Neuron (in vitro differentiated cells): ENCODE measurements around the gene KCNJ6.

Experiments used
- H2AFZ ChIP-seq: one replicate; pipeline ENCODE4 v1.6.1; 2013; ENCODE audit warnings: low read depth, mild to moderate bottlenecking, inconsistent platforms, low read length, moderate library complexity
- H3K27me3 ChIP-seq: one replicate; pipeline ENCODE4 v1.6.1; 2013; ENCODE audit warnings: low read length; ENCODE audit not compliant: insufficient read depth
- H3K36me3 ChIP-seq: one replicate; pipeline ENCODE4 v1.6.1; 2013; ENCODE audit warnings: low read length; ENCODE audit not compliant: insufficient read depth
- H3K4me1 ChIP-seq: one replicate; pipeline ENCODE4 v1.6.1; 2013; ENCODE audit warnings: low read length; ENCODE audit not compliant: insufficient read depth
- H3K4me3 ChIP-seq: 2 replicates; pipeline ENCODE4 v1.5.1; 2013; ENCODE audit warnings: mild to moderate bottlenecking, low read length, moderate library complexity
- H3K9me3 ChIP-seq: one replicate; pipeline ENCODE4 v1.6.1; 2013; ENCODE audit warnings: low read length

Gene KCNJ6

DNA sequence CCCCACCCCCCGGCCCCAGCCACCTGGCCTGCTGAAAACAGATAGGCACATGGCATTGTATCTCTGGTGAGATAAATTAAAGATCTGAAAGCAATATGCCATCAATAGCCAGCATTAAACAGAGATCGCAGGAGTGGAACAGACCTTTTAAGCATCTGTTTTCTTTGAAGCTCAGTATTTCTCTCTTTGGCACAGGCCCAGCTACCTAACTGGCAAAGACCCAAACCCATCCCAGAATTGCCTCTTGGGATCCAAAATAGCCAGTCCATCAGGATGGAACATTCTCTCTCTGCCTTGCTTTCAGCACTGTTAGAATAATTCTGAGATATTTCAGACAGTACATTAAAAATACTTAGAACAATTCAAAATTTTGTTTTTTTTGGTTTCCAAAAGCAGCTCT is 46.0 kb downstream of the KCNJ6 start:
- Histone ChIP-seq H3K9me3 (peaks cover 2% of the 10 kb centered on the region), H3K4me3 (no peak overlapping the region), H2AFZ (no peak overlapping the region), H3K27me3 (no peaks in the 10 kb centered on the region), H3K4me1 (peaks cover 14% of the 10 kb centered on the region), H3K36me3 (no peaks in the 10 kb centered on the region)

DNA sequence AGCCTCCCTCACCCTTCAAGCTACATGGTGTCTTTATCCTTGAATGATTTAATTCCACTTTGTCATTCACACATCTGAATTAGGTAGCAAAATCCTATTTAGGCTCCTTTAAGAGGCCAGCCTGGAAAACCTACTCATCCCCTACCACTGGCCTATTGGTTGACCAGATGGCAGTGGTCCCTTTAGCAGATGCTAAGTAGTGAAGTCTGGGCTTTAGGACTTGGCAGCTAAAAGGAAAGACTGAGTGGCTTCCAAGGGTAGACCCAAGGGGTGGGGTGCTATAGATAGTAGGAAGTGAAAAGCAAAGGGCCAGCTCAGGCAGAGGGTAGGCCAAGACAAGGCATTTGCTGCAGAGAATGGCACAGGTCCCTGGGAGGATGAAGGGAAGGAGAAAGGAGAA is 46.6 kb downstream of the KCNJ6 start:
- Histone ChIP-seq H3K9me3 (peaks cover 2% of the 10 kb centered on the region), H3K4me1 (peaks cover 9% of the 10 kb centered on the region), H3K36me3 (no peaks in the 10 kb centered on the region)

DNA sequence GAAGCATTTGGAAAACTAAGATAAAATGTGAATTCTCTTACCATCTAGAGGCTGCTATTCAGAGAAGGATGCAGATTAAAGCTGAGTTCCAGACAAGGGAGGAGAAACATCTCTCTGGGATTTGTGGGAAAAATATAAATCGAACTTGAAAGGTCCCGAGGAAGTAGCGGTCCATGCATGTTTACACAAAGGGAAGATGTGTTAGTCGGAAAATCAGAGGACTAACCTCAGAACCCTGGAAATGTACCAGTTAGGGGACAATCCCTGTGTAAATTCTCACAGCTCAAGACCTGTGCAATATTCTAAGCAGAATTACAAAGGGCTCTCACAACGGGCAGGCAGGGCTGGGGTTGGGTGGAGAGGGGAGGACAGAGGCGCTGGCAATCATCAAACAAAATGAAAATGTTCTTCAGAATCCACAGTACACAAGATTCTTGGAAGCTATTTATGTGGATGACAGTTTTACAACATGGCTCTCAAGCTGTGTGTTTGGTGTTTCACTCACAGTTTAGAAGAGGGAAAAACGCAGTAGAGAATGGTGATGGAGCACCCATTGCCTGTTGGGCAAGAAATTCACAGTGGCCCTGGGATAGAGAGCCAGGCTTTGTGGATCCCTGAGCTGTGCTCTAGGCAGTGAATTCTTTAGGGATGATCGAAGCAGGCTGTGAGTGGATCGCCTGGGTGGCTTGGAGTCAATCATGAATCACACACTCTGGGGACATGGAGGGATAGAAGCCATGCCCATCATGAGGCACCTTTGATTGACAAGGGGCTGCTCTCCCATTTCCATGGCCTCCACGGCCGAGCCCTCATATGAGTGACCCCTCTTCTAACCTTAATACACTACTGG is 47.6 kb downstream of the KCNJ6 start:
- no peaks in the 10 kb centered on the region for H3K27me3 ChIP-seq
- H3K36me3 ChIP-seq, result no peaks in the 10 kb centered on the region
- H3K4me3 ChIP-seq, result no peak overlapping the region
- H3K4me1 ChIP-seq, result no peaks in the 10 kb centered on the region
- peaks cover 2% of the 10 kb centered on the region for H3K9me3 ChIP-seq
- H2AFZ ChIP-seq, result no peak overlapping the region

More for the DNA sequence above, 46.6 kb downstream of the KCNJ6 start:
- Histone ChIP-seq H3K27me3 (no peaks in the 10 kb centered on the region), H3K4me3 (no peak overlapping the region), H2AFZ (no peak overlapping the region)

DNA sequence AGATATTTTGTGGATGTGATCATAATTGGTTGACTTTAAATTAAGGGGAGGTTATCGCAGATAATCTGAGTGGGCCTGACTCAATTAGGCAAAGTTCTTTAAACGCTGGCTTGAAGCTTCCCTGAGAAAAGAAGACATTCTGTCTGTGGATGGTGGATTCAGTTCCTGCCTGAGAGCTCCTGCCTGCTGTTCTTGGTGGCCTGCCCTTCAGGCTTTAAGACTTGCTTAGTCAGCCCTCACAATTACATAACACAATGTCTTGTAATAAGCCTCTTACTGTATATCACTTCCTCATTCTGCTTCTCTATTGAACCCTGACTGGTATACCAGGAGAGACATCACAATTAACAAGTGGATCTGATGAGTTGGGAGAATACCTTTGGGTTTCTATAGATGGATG is 50.2 kb downstream of the KCNJ6 start:
- Histone ChIP-seq H3K27me3 (no peaks in the 10 kb centered on the region), H2AFZ (no peak overlapping the region), H3K9me3 (no peaks in the 10 kb centered on the region), H3K4me3 (no peak overlapping the region), H3K36me3 (no peaks in the 10 kb centered on the region), H3K4me1 (no peaks in the 10 kb centered on the region)

DNA sequence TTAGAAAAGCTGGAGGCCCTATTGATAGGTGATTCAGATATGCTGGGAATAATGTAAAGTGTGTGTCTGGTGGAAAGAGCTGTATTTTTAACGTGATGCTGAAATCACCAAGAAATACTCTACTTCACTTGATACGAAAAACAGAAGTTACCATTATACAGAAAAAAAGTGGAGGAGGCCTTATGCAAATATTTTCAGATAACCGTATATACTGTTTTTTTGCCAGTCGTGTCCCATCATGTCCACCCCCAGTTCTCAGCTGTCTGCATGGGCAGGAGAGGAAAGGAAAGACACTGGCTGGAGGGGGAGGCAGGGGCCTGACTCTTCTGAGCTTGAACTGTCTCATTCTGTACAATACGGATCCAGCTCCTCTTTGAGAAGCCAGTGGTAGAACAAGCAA is 51.1 kb downstream of the KCNJ6 start:
- Histone ChIP-seq H3K9me3 (no peaks in the 10 kb centered on the region), H3K4me1 (no peaks in the 10 kb centered on the region), H2AFZ (no peak overlapping the region)

DNA sequence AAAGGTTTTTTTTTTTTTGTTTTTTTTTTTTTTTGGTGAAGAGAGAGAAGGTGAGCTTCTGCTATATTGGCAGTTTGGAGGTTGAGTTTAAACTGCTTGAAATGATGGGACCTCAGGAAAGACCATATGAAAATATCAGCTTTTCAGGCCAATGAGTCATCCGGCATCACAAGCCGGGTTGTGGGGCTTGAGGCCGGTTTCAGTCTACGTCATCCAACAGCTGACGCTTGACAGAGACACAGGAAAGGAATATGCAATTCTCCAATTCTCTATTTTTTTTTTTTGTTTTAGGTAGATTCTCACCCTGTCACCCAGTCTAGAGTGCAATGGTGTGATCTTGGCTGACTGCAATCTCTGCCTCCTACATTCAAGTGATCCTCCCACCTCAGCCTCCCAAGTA is 52.4 kb downstream of the KCNJ6 start:
- Histone ChIP-seq H2AFZ (no peak overlapping the region), H3K36me3 (no peaks in the 10 kb centered on the region), H3K9me3 (no peaks in the 10 kb centered on the region), H3K4me3 (no peak overlapping the region), H3K4me1 (no peaks in the 10 kb centered on the region), H3K27me3 (no peaks in the 10 kb centered on the region)

More for the DNA sequence above, 51.1 kb downstream of the KCNJ6 start:
- no peaks in the 10 kb centered on the region for H3K36me3 ChIP-seq
- H3K4me3 ChIP-seq, result no peak overlapping the region
- H3K27me3 ChIP-seq, result no peaks in the 10 kb centered on the region

DNA sequence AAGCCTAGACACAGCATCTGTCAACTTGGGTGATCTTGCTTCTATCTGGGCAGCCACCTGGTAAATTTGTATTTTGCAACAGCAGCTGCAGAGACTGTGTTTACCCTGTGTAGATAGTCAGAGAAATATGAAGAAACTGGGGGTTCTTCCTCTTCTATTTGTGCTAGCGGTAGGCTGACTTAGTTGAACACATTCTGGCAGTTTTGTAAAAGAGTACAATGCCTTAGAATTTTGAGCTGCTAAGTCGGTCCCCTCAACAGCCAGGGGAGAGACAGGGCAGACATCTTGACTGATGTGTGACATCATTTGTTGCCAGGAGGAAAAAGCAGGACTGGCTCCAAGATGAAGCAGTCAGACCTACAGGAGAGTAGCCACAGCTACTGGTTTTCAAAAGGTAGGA is 53.7 kb downstream of the KCNJ6 start:
- Histone ChIP-seq H3K4me3 (no peak overlapping the region), H3K27me3 (no peaks in the 10 kb centered on the region), H3K9me3 (no peaks in the 10 kb centered on the region), H2AFZ (peak overlapping the region; percentile 96), H3K4me1 (no peaks in the 10 kb centered on the region), H3K36me3 (no peaks in the 10 kb centered on the region)

DNA sequence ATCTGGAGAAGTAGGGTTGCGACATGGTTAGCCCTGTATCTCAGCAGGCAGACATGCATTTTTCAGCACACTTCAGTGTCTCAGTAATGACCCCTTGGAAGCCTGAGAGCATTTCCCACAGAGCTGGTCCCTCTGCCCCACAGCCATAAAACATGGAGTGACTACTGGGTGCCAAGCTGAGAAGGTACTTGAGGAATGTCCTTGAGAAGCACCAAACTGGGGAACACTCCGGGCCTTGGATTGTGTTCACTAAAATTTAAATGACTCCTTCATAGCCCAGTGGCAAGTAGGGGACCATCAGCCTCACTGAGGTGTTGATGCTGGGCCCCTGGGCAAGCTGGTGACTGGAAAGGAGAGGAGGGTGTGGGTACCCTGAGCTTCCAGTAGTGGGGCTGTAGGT is 54.7 kb downstream of the KCNJ6 start:
- Histone ChIP-seq H3K9me3 (no peaks in the 10 kb centered on the region), H3K4me3 (no peak overlapping the region), H3K27me3 (no peaks in the 10 kb centered on the region)

DNA sequence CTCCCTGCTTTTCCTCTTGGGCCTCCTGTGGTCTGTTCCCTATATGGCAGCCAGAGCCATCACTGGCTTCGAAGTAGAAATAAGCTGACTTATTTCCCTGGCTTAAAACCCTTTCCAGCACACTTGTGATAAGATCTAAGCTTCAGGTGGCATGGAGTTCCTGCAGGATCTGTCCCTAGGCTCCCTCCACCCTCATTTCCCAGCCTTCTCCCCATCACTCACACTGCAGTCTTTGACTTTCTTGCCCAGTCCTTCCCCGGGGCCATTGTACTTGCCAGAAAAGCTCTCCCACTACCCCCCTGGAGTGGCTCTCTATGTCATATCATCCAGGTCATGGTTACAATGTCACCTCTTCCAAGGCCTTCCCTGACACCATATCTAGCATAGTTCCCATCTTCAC is 55.8 kb downstream of the KCNJ6 start:
- Histone ChIP-seq H3K27me3 (no peaks in the 10 kb centered on the region), H3K36me3 (no peaks in the 10 kb centered on the region), H2AFZ (no peak overlapping the region), H3K9me3 (no peaks in the 10 kb centered on the region), H3K4me3 (no peak overlapping the region), H3K4me1 (peaks cover 11% of the 10 kb centered on the region)

More for the DNA sequence above, 54.7 kb downstream of the KCNJ6 start:
- Histone ChIP-seq H2AFZ (no peak overlapping the region), H3K36me3 (no peaks in the 10 kb centered on the region), H3K4me1 (peaks cover under 1% of the 10 kb centered on the region)

DNA sequence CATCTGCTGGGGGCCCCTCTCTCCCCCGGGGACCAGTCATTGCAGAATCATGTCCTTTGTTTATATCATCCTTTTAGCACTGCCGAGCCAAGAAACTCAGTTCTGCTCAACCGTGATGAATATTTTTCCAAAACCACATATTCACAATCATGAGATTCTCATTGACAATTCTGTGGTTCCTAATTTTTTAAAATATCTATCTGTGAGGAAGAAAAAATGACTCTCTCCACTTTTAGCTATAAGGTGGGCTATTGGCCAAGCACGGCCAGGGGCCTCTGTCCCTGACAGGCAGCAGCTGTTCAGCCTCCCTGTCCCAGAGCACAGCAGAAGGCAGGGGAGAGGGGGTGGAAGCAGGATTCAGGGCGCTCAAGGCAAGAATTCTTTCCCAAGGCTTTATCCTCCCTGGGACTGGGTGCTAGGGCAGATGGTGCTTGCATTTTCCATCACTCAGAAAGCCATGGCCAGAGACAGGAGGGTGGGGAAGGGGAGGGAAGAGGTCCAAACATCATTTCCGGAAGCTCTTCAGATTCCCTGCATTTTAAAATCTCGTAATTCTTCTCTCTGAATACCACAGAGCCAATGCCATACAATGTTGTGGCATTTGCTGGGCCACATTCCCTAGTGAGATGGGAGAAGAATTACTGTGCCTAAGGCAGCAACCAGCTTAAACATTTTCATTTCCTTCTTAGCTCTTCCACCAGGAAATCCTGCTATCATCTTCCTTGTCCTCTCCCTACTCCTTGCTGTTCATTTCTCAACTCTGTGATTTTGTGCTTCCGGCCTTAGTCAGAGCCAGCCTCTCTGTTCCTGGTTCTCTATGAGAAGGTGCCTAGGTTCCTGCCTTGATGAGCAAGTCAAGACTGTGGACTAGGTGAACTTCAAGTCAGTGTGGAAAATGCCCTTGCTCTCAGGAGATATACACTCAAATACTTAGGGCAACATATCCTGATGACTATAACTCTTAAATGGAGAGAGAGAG is 60.3 kb downstream of the KCNJ6 start:
- Histone ChIP-seq H3K4me1 (peaks cover 15% of the 10 kb centered on the region), H3K27me3 (no peaks in the 10 kb centered on the region), H3K9me3 (no peaks in the 10 kb centered on the region), H2AFZ (peak overlapping the region; percentile 17), H3K36me3 (no peaks in the 10 kb centered on the region), H3K4me3 (peak overlapping the region; percentile 45)

DNA sequence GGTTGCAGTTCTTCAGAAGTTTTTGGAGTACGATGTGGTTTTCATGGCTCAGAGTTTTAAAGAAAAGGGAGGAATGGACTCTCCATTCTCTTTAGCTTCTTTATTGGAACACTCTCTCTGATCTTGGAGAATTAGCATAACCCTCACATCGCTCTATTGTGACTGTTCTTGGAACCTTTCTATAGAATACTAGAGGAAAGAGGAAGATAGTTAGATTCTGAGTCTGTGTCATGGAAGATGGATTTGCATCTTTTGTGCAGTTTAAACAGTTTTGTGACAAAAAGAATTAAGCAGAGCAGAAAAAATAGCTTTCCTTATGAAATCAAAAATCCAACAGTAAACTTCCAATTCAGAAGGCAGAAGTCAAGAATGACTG is 61.0 kb downstream of the KCNJ6 start:
- Histone ChIP-seq H3K36me3 (no peaks in the 10 kb centered on the region), H3K4me3 (peak overlapping the region; percentile 45), H3K27me3 (no peaks in the 10 kb centered on the region), H2AFZ (peak overlapping the region; percentile 17), H3K4me1 (peaks cover 15% of the 10 kb centered on the region), H3K9me3 (no peaks in the 10 kb centered on the region)

DNA sequence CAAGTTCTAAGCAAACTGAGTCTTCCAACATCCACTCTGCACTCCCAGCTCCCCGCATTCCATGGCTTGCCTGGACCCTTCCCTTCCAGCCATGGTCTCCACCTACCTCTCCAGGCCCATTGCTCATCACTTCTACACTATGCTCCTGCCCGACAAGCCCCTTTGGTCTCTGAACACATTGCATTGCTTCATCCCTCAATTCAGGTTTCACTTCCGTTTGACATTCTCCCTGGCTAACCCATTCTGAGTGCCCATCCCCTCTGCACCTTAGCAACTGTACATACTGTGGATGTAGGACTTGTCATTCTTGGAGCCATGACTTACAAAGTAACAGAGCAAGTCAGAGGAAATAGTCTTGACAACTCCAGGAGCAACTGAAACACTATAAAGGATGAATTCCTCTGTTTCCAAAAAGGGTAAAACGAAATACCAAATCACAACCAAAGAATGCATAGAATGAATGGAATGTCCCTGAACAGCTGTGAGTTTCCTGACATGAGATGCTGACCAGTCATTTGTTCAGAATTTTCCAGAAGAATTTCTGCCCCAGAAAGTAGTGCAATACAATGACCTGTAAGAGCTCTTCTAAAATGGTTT is 66.7 kb downstream of the KCNJ6 start:
- Histone ChIP-seq H3K4me3 (no peak overlapping the region), H2AFZ (no peak overlapping the region), H3K9me3 (peaks cover 3% of the 10 kb centered on the region), H3K36me3 (no peaks in the 10 kb centered on the region), H3K4me1 (peaks cover 7% of the 10 kb centered on the region), H3K27me3 (no peaks in the 10 kb centered on the region)
